Measurements from ENCODE around the gene WASHC2C.
"Not testable (repeated sequence)": the region's sequence is repeated elsewhere in the genome, so short reads cannot be mapped to it uniquely, and the experiment has no call there.

Gene WASHC2C

GRCh38 chr10:45726703-45727420 is at the start of gene WASHC2C:
TSS of gene WASHC2C (plus strand) at chr10:45727266. CDS start at chr10:45727318, 52 bp downstream.
- peak; percentile 76 for DNase-seq (ENCODE audit: low spot score)
- in situ Hi-C loops (cut with MboI; ENCODE audit: low sequenced_read_pairs, unreplicated experiment) = not testable (repeated sequence)

- in situ Hi-C loops (cut with MboI; ENCODE audit: low sequenced_read_pairs, unreplicated experiment) = loop anchor here (10.0 kb wide), 1 partner anchor 214 kb away; no protein-coding TSS in a partner anchor
- DNase-seq (ENCODE audit: low spot score) = not testable (repeated sequence)
Measured at GRCh38 chr10:45678467-45678866, 48.6 kb upstream of the WASHC2C start.

- not testable (repeated sequence) for DNase-seq (ENCODE audit: low spot score)
Measured at GRCh38 chr10:45710200-45710796, 16.8 kb upstream of the WASHC2C start.

GRCh38 chr10:45711223-45711622 is 15.8 kb upstream of the WASHC2C start:
- in situ Hi-C loops (cut with MboI; ENCODE audit: low sequenced_read_pairs, unreplicated experiment); DNase-seq (ENCODE audit: low spot score): not testable (repeated sequence)

More at GRCh38 chr10:45710200-45710796, 16.8 kb upstream of the WASHC2C start:
- in situ Hi-C loops (cut with MboI; ENCODE audit: low sequenced_read_pairs, unreplicated experiment) = not testable (repeated sequence)

GRCh38 chr10:45717053-45717452 is 10.0 kb upstream of the WASHC2C start:
- DNase-seq (ENCODE audit: low spot score); in situ Hi-C loops (cut with MboI; ENCODE audit: low sequenced_read_pairs, unreplicated experiment): not testable (repeated sequence)

GRCh38 chr10:45717642-45718041 is 9.4 kb upstream of the WASHC2C start:
- in situ Hi-C loops (cut with MboI; ENCODE audit: low sequenced_read_pairs, unreplicated experiment); DNase-seq (ENCODE audit: low spot score): not testable (repeated sequence)

- DNase-seq (ENCODE audit: low spot score); in situ Hi-C loops (cut with MboI; ENCODE audit: low sequenced_read_pairs, unreplicated experiment): not testable (repeated sequence)
Measured at GRCh38 chr10:45721503-45721902, 5.6 kb upstream of the WASHC2C start.

- in situ Hi-C loops (cut with MboI; ENCODE audit: low sequenced_read_pairs, unreplicated experiment); DNase-seq (ENCODE audit: low spot score): not testable (repeated sequence)
Measured at GRCh38 chr10:45723851-45724250, 3.2 kb upstream of the WASHC2C start.

- DNase-seq (ENCODE audit: low spot score); in situ Hi-C loops (cut with MboI; ENCODE audit: low sequenced_read_pairs, unreplicated experiment): not testable (repeated sequence)
Measured at GRCh38 chr10:45727421-45727965, 427 bp downstream of the WASHC2C start.

- DNase-seq (ENCODE audit: low spot score); in situ Hi-C loops (cut with MboI; ENCODE audit: low sequenced_read_pairs, unreplicated experiment): not testable (repeated sequence)
Measured at GRCh38 chr10:45734449-45734848, 7.4 kb downstream of the WASHC2C start.

- in situ Hi-C loops (cut with MboI; ENCODE audit: low sequenced_read_pairs, unreplicated experiment); DNase-seq (ENCODE audit: low spot score): not testable (repeated sequence)
Measured at GRCh38 chr10:45734867-45735266, 7.8 kb downstream of the WASHC2C start.

GRCh38 chr10:45741559-45741958 is 14.5 kb downstream of the WASHC2C start:
- in situ Hi-C loops (cut with MboI; ENCODE audit: low sequenced_read_pairs, unreplicated experiment) = not testable (repeated sequence)

GRCh38 chr10:45742014-45742413 is 14.9 kb downstream of the WASHC2C start:
- DNase-seq (ENCODE audit: low spot score); in situ Hi-C loops (cut with MboI; ENCODE audit: low sequenced_read_pairs, unreplicated experiment): not testable (repeated sequence)

More at GRCh38 chr10:45741559-45741958, 14.5 kb downstream of the WASHC2C start:
- not testable (repeated sequence) for DNase-seq (ENCODE audit: low spot score)

- DNase-seq (ENCODE audit: low spot score); in situ Hi-C loops (cut with MboI; ENCODE audit: low sequenced_read_pairs, unreplicated experiment): not testable (repeated sequence)
Measured at GRCh38 chr10:45751141-45751540, 24.1 kb downstream of the WASHC2C start.

GRCh38 chr10:45752210-45752609 is 25.1 kb downstream of the WASHC2C start:
- in situ Hi-C loops (cut with MboI; ENCODE audit: low sequenced_read_pairs, unreplicated experiment); DNase-seq (ENCODE audit: low spot score): not testable (repeated sequence)

GRCh38 chr10:45753979-45754495 is 27.0 kb downstream of the WASHC2C start:
- in situ Hi-C loops (cut with MboI; ENCODE audit: low sequenced_read_pairs, unreplicated experiment) = not testable (repeated sequence)
- peak; percentile 0 for DNase-seq (ENCODE audit: low spot score)

GRCh38 chr10:45755083-45755482 is 28.0 kb downstream of the WASHC2C start:
- DNase-seq (ENCODE audit: low spot score); in situ Hi-C loops (cut with MboI; ENCODE audit: low sequenced_read_pairs, unreplicated experiment): not testable (repeated sequence)

- DNase-seq (ENCODE audit: low spot score); in situ Hi-C loops (cut with MboI; ENCODE audit: low sequenced_read_pairs, unreplicated experiment): not testable (repeated sequence)
Measured at GRCh38 chr10:45756065-45756464, 29.0 kb downstream of the WASHC2C start.

Data from GM13976 (cell line).